IMR-90 (cell line): ENCODE measurements around the gene RRAGC. TPM values are rescaled to one million over a fixed set of nuclear protein-coding genes. Genes with fewer than 3 reads are reported as not detected.

Experiments
- ATAC-seq: fragments of 200-7000 bp; cut with Tn5 transposase; 2 replicates; pipeline ENCODE4 v1.9.1; 2020; ENCODE audit warnings: low read depth, mild to moderate bottlenecking, moderate library complexity
- BruUV-seq: library from RNA; stranded (reverse); fragments of 400-500 nt; replicated peaks from 2 replicates; lab custom pipeline; 2021; lab: Mats Ljungman, UMichigan
- CTCF ChIA-PET: fragments of 300-600 bp; formaldehyde crosslinking; extraction: SDS; loops from one replicate; lab custom pipeline; 2021; ENCODE audit warnings: antibody characterized with exemption; lab: Yijun Ruan, JAX
- POLR2A ChIA-PET: fragments of 300-600 bp; sonication (Branson Sonifier 250); formaldehyde crosslinking; loops from one replicate; lab custom pipeline; 2022; ENCODE audit warnings: antibody characterized with exemption; ENCODE audit not compliant: unreplicated experiment; lab: Charles Lee
- DNase-seq: peaks from one replicate; pipeline ENCODE4 v3.0.0; 2013
- H2AFZ ChIP-seq: replicated peaks from 2 replicates; pipeline ENCODE3; 2013; ENCODE audit warnings: low read length, mild to moderate bottlenecking; ENCODE audit not compliant: poor library complexity
- H2AK5ac ChIP-seq: 2 replicates; pipeline ENCODE4 v1.6.1; 2013; ENCODE audit warnings: low read depth, low read length, inconsistent platforms
- H2AK9ac ChIP-seq: replicated peaks from 2 replicates; pipeline ENCODE3; 2013; ENCODE audit warnings: mild to moderate bottlenecking, low read depth, low read length, moderate library complexity; ENCODE audit not compliant: poor library complexity
- H2BK120ac ChIP-seq: 2 replicates; pipeline ENCODE4 v1.6.1; 2013; ENCODE audit warnings: low read depth, low read length, inconsistent platforms
- H2BK15ac ChIP-seq: 3 replicates; pipeline ENCODE4 v1.6.1; 2013; ENCODE audit warnings: low read depth, low read length, inconsistent platforms
- H2BK20ac ChIP-seq: 2 replicates; pipeline ENCODE4 v1.6.1; 2013; ENCODE audit warnings: low read depth, mild to moderate bottlenecking, inconsistent platforms, low read length, moderate library complexity
- H2BK5ac ChIP-seq: 2 replicates; pipeline ENCODE4 v1.6.1; 2013; ENCODE audit warnings: mild to moderate bottlenecking, low read depth, low read length, inconsistent platforms; ENCODE audit not compliant: poor library complexity, severe bottlenecking
- H3K14ac ChIP-seq: replicated peaks from 2 replicates; pipeline ENCODE4 v1.6.1; 2013; ENCODE audit warnings: low read depth, low read length, inconsistent platforms
- H3K18ac ChIP-seq: 2 replicates; pipeline ENCODE4 v1.6.1; 2013; ENCODE audit warnings: low read depth, low read length, control low read depth
- H3K23ac ChIP-seq: 2 replicates; pipeline ENCODE4 v1.6.1; 2013; ENCODE audit warnings: low read depth, low read length, inconsistent platforms
- H3K27ac ChIP-seq: 2 replicates; pipeline ENCODE4 v1.5.1; 2013; ENCODE audit warnings: mild to moderate bottlenecking, control low read depth, low read length; ENCODE audit not compliant: insufficient read depth
- H3K27me3 ChIP-seq: 2 replicates; pipeline ENCODE4 v1.6.1; 2013; ENCODE audit warnings: low read length; ENCODE audit not compliant: control insufficient read depth, insufficient read depth
- H3K36me3 ChIP-seq: 2 replicates; pipeline ENCODE4 v1.6.1; 2013; ENCODE audit warnings: low read length, mixed read lengths; ENCODE audit not compliant: control insufficient read depth, insufficient read depth
- H3K4ac ChIP-seq: 2 replicates; pipeline ENCODE4 v1.6.1; 2013; ENCODE audit warnings: low read depth, low read length, inconsistent platforms
- H3K4me1 ChIP-seq: 2 replicates; pipeline ENCODE4 v1.6.1; 2013; ENCODE audit warnings: low read length, mixed read lengths; ENCODE audit not compliant: control insufficient read depth, insufficient read depth
- H3K4me2 ChIP-seq: 2 replicates; pipeline ENCODE4 v1.6.1; 2013; ENCODE audit warnings: low read depth, mild to moderate bottlenecking, control low read depth, low read length, moderate library complexity
- H3K4me3 ChIP-seq: 2 replicates; pipeline ENCODE4 v1.5.1; 2013; ENCODE audit warnings: low read depth, mild to moderate bottlenecking, control low read depth, low read length, moderate library complexity; ENCODE audit not compliant: insufficient read depth
- H3K56ac ChIP-seq: 2 replicates; pipeline ENCODE4 v1.6.1; 2013; ENCODE audit warnings: low read length, inconsistent platforms; ENCODE audit not compliant: insufficient read depth; ENCODE audit errors: extremely low read depth
- H3K79me1 ChIP-seq, 2 experiments: 2 replicates each; pipeline ENCODE4 v1.6.1; 2013; ENCODE audit warnings: low read length in 2 of 2, inconsistent platforms in 1 of 2, low read depth in 1 of 2
- H3K9ac ChIP-seq: 2 replicates; pipeline ENCODE4 v1.6.1; 2013; ENCODE audit warnings: low read depth, low read length, control low read depth
- H3K9me1 ChIP-seq: 2 replicates; pipeline ENCODE4 v1.6.1; 2013; ENCODE audit warnings: low read length, inconsistent platforms; ENCODE audit not compliant: insufficient read depth
- H3K9me3 ChIP-seq: 2 replicates; pipeline ENCODE4 v1.6.1; 2013; ENCODE audit warnings: low read length; ENCODE audit not compliant: control insufficient read depth, insufficient read depth
- H4K20me1 ChIP-seq: 2 replicates; pipeline ENCODE4 v1.6.1; 2013; ENCODE audit warnings: low read length, inconsistent platforms; ENCODE audit not compliant: insufficient read depth
- H4K5ac ChIP-seq: 2 replicates; pipeline ENCODE4 v1.6.1; 2013; ENCODE audit warnings: mild to moderate bottlenecking, low read depth, low read length, control low read depth
- H4K8ac ChIP-seq, 2 experiments: 2 replicates each; pipeline ENCODE4 v1.6.1; 2013; ENCODE audit warnings: low read depth in 2 of 2, low read length in 2 of 2, control low read depth in 1 of 2, inconsistent platforms in 1 of 2
- H4K91ac ChIP-seq: 2 replicates; pipeline ENCODE4 v1.6.1; 2013; ENCODE audit warnings: low read depth, low read length, inconsistent platforms; ENCODE audit not compliant: insufficient read depth
- BHLHE40 ChIP-seq: fragments of 150-350 bp; IDR thresholded peaks from 2 replicates; pipeline ENCODE4 v1.6.1; 2016; ENCODE audit warnings: mild to moderate bottlenecking, low read depth, low read length
- CEBPB ChIP-seq: IDR thresholded peaks from 2 replicates; pipeline ENCODE4 v1.6.1; 2012; ENCODE audit warnings: low read depth, low read length, improper control_type of control experiment
- CHD1 ChIP-seq: IDR thresholded peaks from 2 replicates; pipeline ENCODE4 v1.6.1; 2012; ENCODE audit warnings: low read depth, low read length, improper control_type of control experiment
- CTCF ChIP-seq: conservative IDR thresholded peaks from 2 replicates; pipeline ENCODE4 v1.5.1; 2012; ENCODE audit warnings: mild to moderate bottlenecking, low read depth, low read length, improper control_type of control experiment
- ELK1 ChIP-seq: fragments of 150-350 bp; IDR thresholded peaks from 2 replicates; pipeline ENCODE4 v1.6.1; 2016; ENCODE audit warnings: low read depth, mild to moderate bottlenecking, low read length, moderate library complexity, borderline replicate concordance
- FOS ChIP-seq: fragments of 150-350 bp; IDR thresholded peaks from 2 replicates; pipeline ENCODE4 v1.6.1; 2016; ENCODE audit warnings: low read depth, low read length
- MAFK ChIP-seq: IDR thresholded peaks from 2 replicates; pipeline ENCODE4 v1.6.1; 2012; ENCODE audit warnings: low read depth, low read length, improper control_type of control experiment
- MAZ ChIP-seq: IDR thresholded peaks from 2 replicates; pipeline ENCODE4 v1.6.1; 2012; ENCODE audit warnings: low read depth, mild to moderate bottlenecking, low read length, improper control_type of control experiment, moderate library complexity, borderline replicate concordance
- MXI1 ChIP-seq: IDR thresholded peaks from 2 replicates; pipeline ENCODE4 v1.6.1; 2012; ENCODE audit warnings: low read depth, mild to moderate bottlenecking, low read length, moderate library complexity, borderline replicate concordance
- NFE2L2 ChIP-seq: fragments of 150-350 bp; IDR thresholded peaks from 2 replicates; pipeline ENCODE4 v1.6.1; 2016; ENCODE audit warnings: low read depth, mild to moderate bottlenecking, low read length
- POLR2A ChIP-seq: IDR thresholded peaks from 2 replicates; pipeline ENCODE4 v1.6.1; 2012; ENCODE audit warnings: mild to moderate bottlenecking, low read depth, low read length
- RAD21 ChIP-seq: IDR thresholded peaks from 2 replicates; pipeline ENCODE4 v1.6.1; 2012; ENCODE audit warnings: low read length, improper control_type of control experiment
- RCOR1 ChIP-seq: IDR thresholded peaks from 2 replicates; pipeline ENCODE4 v1.6.1; 2012; ENCODE audit warnings: mild to moderate bottlenecking, low read length, improper control_type of control experiment; ENCODE audit not compliant: insufficient replicate concordance
- RFX5 ChIP-seq: IDR thresholded peaks from 2 replicates; pipeline ENCODE4 v1.8.0; 2012; ENCODE audit warnings: low read depth, mild to moderate bottlenecking, low read length, moderate library complexity
- SMC3 ChIP-seq: fragments of 150-350 bp; IDR thresholded peaks from 2 replicates; pipeline ENCODE4 v1.6.1; 2016; ENCODE audit warnings: low read depth, mild to moderate bottlenecking, antibody characterized with exemption, low read length, moderate library complexity
- USF2 ChIP-seq: fragments of 150-350 bp; IDR thresholded peaks from 2 replicates; pipeline ENCODE4 v1.6.1; 2017; ENCODE audit warnings: mild to moderate bottlenecking, antibody characterized with exemption, low read length, low read depth
- WGBS, 2 experiments: methylation state at CpG; one replicate each; pipeline versions ENCODE4 v1.1.5 to v1.1.7; 2013; ENCODE audit warnings: missing lambda C conversion rate in 2 of 2; ENCODE audit not compliant: insufficient read length in 1 of 2; ENCODE audit errors: extremely low coverage in 2 of 2; 5-methylcytosine and 5-hydroxymethylcytosine counted together
- dilution Hi-C: fragments of 300-500 bp; cut with HindIII; formaldehyde crosslinking; loops from one replicate; pipeline ENCODE4 v1.14.3; 2018; ENCODE audit warnings: low sequenced_read_pairs; ENCODE audit not compliant: unreplicated experiment
- in situ Hi-C: fragments of 300-500 bp; cut with MboI; formaldehyde crosslinking; loops from 3 replicates; pipeline ENCODE4 v1.14.3; 2019; ENCODE audit warnings: low sequenced_read_pairs, inconsistent platforms, mixed read lengths
- intact Hi-C: fragments of 100-400 bp; cut with micrococcal nuclease; formaldehyde crosslinking; loops from 2 replicates; pipeline ENCODE4 v1.10.0; 2022
- polyA plus RNA-seq, 3 experiments: library from polyadenylated mRNA; depleted of rRNA; stranded (reverse); fragments of >200 nt; gene quantifications; 2 replicates each; pipeline ENCODE4 v1.2.3, GENCODE V29; 2012; ENCODE audit warnings: low replicate concordance in 1 of 3
- total RNA-seq: library from RNA; depleted of rRNA; stranded (reverse); fragments of >200 nt; gene quantifications from 2 replicates; pipeline ENCODE4 v1.2.3, GENCODE V29; 2012

RRAGC gene
- total and polyA plus RNA-seq, 2 of the 4 experiments (the other 2 are of a cell fraction) = 7.2 to 12.2 TPM

GRCh38 chr1:38827318-38827717 is 32.3 kb downstream of the RRAGC start:
- no CpG with 5 or more reads among the region's 2 CpGs for WGBS, 2 experiments
- Histone ChIP-seq H2AK9ac (no peak overlapping the region), H3K23ac (no peak overlapping the region), H3K4me2 (no peak overlapping the region), H3K9me3 (no peaks in the 10 kb centered on the region), H3K4me1 (peaks cover 4% of the 10 kb centered on the region; the same call in 1 of the 2 replicates), H3K27ac (no peak overlapping the region), H3K18ac (no peak overlapping the region), H2BK120ac (no peak overlapping the region), H3K4ac (no peak overlapping the region), H3K9ac (no peak overlapping the region), H3K14ac (no peak overlapping the region), H4K8ac (no peak overlapping the region), H2AK5ac (no peak overlapping the region), H3K9me1 (no peaks in the 10 kb centered on the region), H2AFZ (no peak overlapping the region), H4K91ac (no peak overlapping the region), H2BK15ac (no peak overlapping the region), H3K36me3 (no peaks in the 10 kb centered on the region), H4K5ac (no peak overlapping the region), H2BK5ac (no peak overlapping the region), H3K56ac (no peak overlapping the region), H2BK20ac (no peak overlapping the region), H3K79me1 (no peaks in the 10 kb centered on the region), H4K20me1 (no peaks in the 10 kb centered on the region), H3K27me3 (peaks cover 53% of the 10 kb centered on the region), H3K4me3 (no peak overlapping the region)
- ChIA-PET CTCF (interaction anchor here (1.3 kb wide), 1 partner anchor 8 kb away, joined by 5 read pairs; no protein-coding TSS in a partner anchor), POLR2A (no interaction called here)
- in situ Hi-C loops (no loop called here), dilution Hi-C loops (no loop called here), intact Hi-C loops (no loop called here)
- no TSS peak for BruUV-seq
- TF ChIP-seq RFX5 (no peak), ELK1 (no peak), CTCF (no peak), POLR2A (no peak), SMC3 (no peak), MAZ (no peak), CEBPB (no peak), MXI1 (no peak), FOS (no peak), BHLHE40 (no peak), RCOR1 (no peak), USF2 (no peak), NFE2L2 (no peak), MAFK (no peak), CHD1 (no peak), RAD21 (no peak)
- ATAC-seq (no peak), DNase-seq (no peak)
